Liver (tissue), 3 donors: ENCODE data around the gene TRIM67.

Source experiments
- ATF3 ChIP-seq: IDR thresholded peaks from 2 replicates; pipeline ENCODE4 v1.6.1; 2016; ENCODE audit warnings: antibody characterized with exemption
- CTCF ChIP-seq: fragments of 150-350 bp; IDR thresholded peaks from 2 replicates; pipeline ENCODE4 v1.5.1; 2017; ENCODE audit warnings: improper control_type of control experiment, low read depth, low read length; ENCODE audit not compliant: missing input control
- EGR1 ChIP-seq, 2 donors: IDR thresholded peaks; 2 replicates each; pipeline ENCODE4 v1.6.1; 2016 to 2018; ENCODE audit warnings: antibody characterized with exemption in 2 of 2, low read depth in 2 of 2
- FOXA1 ChIP-seq: IDR thresholded peaks from 2 replicates; pipeline ENCODE4 v1.6.1; 2016; ENCODE audit warnings: antibody characterized with exemption
- GABPA ChIP-seq, 2 donors: IDR thresholded peaks in 1 of 2; conservative IDR thresholded peaks in 1 of 2; 2 replicates each; pipeline ENCODE4 v1.6.1; 2016; ENCODE audit warnings: antibody characterized with exemption in 2 of 2, mild to moderate bottlenecking in 1 of 2, moderate library complexity in 1 of 2
- HNF4G ChIP-seq: IDR thresholded peaks from 2 replicates; pipeline ENCODE4 v1.6.1; 2016; ENCODE audit warnings: antibody characterized with exemption
- JUND ChIP-seq, 2 donors: IDR thresholded peaks; 2 replicates each; pipeline ENCODE4 v1.6.1; 2016; ENCODE audit warnings: antibody characterized with exemption in 2 of 2
- MAX ChIP-seq: IDR thresholded peaks from 2 replicates; pipeline ENCODE4 v1.6.1; 2016; ENCODE audit warnings: antibody characterized with exemption
- RAD21 ChIP-seq, 2 donors: IDR thresholded peaks; 2 replicates each; pipeline ENCODE4 v1.6.1; 2016; ENCODE audit warnings: antibody characterized with exemption in 2 of 2, mild to moderate bottlenecking in 2 of 2
- REST ChIP-seq: IDR thresholded peaks from 2 replicates; pipeline ENCODE4 v1.6.1; 2016; ENCODE audit warnings: antibody characterized with exemption, mild to moderate bottlenecking
- RXRA ChIP-seq, 2 donors: IDR thresholded peaks; 2 replicates each; pipeline ENCODE4 v1.6.1; 2017 to 2018; ENCODE audit warnings: antibody characterized with exemption in 2 of 2, mild to moderate bottlenecking in 1 of 2
- SP1 ChIP-seq: IDR thresholded peaks from 2 replicates; pipeline ENCODE4 v1.6.1; 2018; ENCODE audit warnings: antibody characterized with exemption, mild to moderate bottlenecking
- TAF1 ChIP-seq: conservative IDR thresholded peaks from 2 replicates; pipeline ENCODE4 v1.6.1; 2016; ENCODE audit warnings: antibody characterized with exemption, mild to moderate bottlenecking
- YY1 ChIP-seq: IDR thresholded peaks from 2 replicates; pipeline ENCODE4 v1.6.1; 2016; ENCODE audit warnings: antibody characterized with exemption, mild to moderate bottlenecking
- donor health status: healthy.
- donor health status: healthy.

- peak; percentile 70 to 81 for TF ChIP-seq JUND (IDR thresholded peaks at IDR 0.05)
- TF ChIP-seq CTCF: no peak
- TF ChIP-seq ATF3: no peak
- TF ChIP-seq MAX: peak; percentile 56
- no peak for TF ChIP-seq RAD21 (IDR thresholded peaks at IDR 0.05)
- TF ChIP-seq RXRA (IDR thresholded peaks at IDR 0.05): peak; percentile 85 to 87
- no peak for TF ChIP-seq REST
- TF ChIP-seq EGR1 (IDR thresholded peaks at IDR 0.05; ENCODE audit: low read depth in 2 of 2): peak in 1 of 2 donors; percentile 51
- TF ChIP-seq YY1: no peak
- TF ChIP-seq SP1: peak; percentile 70
- TF ChIP-seq TAF1: no peak
- TF ChIP-seq GABPA (IDR thresholded peaks at IDR 0.05 in 1 of 2, conservative IDR thresholded peaks at IDR 0.05 in 1 of 2): peak in 1 of 2 donors; percentile 28
- TF ChIP-seq FOXA1: no peak
- no peak for TF ChIP-seq HNF4G
Measured at GRCh38 chr1:231236208-231236591, 74.3 kb downstream of the TRIM67 start.
